Suprapubic skin (tissue), 4 donors: ENCODE data around the gene FOXN3. TPM values are rescaled to one million over a fixed set of nuclear protein-coding genes. Genes with fewer than 3 reads are reported as not detected.

Experiments
- DNase-seq, 2 donors: peaks; one replicate each; pipeline ENCODE4 v3.0.0-alpha.2; 2019; ENCODE audit warnings: low spot score in 2 of 2
- H3K27ac ChIP-seq: fragments of 200-600 bp; sonication (generic); one replicate; pipeline ENCODE4 v1.5.1; 2019
- H3K27me3 ChIP-seq: fragments of 200-600 bp; sonication (generic); one replicate; pipeline ENCODE4 v1.5.1; 2019
- H3K36me3 ChIP-seq: fragments of 200-600 bp; sonication (generic); one replicate; pipeline ENCODE4 v1.5.1; 2019
- H3K4me1 ChIP-seq: fragments of 200-600 bp; sonication (generic); one replicate; pipeline ENCODE4 v1.5.1; 2019
- H3K4me3 ChIP-seq: fragments of 200-600 bp; sonication (generic); one replicate; pipeline ENCODE4 v1.5.1; 2019; ENCODE audit warnings: mild to moderate bottlenecking
- H3K9me3 ChIP-seq: fragments of 200-600 bp; sonication (generic); one replicate; pipeline ENCODE4 v1.5.1; 2019
- EP300 ChIP-seq: sonication (generic); formaldehyde crosslinking; IDR thresholded peaks from one replicate; pipeline ENCODE4 v1.6.1; 2017; ENCODE audit warnings: antibody characterized with exemption
- POLR2A ChIP-seq, 2 donors: fragments of 450-650 bp; IDR thresholded peaks; one replicate each; pipeline ENCODE4 v1.6.1; 2017; ENCODE audit warnings: antibody characterized with exemption in 2 of 2, mild to moderate bottlenecking in 2 of 2, moderate library complexity in 2 of 2
- POLR2AphosphoS5 ChIP-seq, 3 donors: sonication (generic); formaldehyde crosslinking; IDR thresholded peaks; one replicate each; pipeline ENCODE4 v1.6.1; 2017; ENCODE audit warnings: antibody characterized with exemption in 3 of 3
- WGBS: methylation state at CpG from one replicate; pipeline ENCODE4 v1.1.5; 2018; 5-methylcytosine and 5-hydroxymethylcytosine counted together
- total RNA-seq, 4 donors: library from RNA; depleted of rRNA; stranded (reverse); fragments of >200 nt; gene quantifications; one replicate each; pipeline ENCODE4 v1.1.0, GENCODE V29; 2016
- TF ChIP-seq, protein P1 (sequence below), 2 donors: fragments of 200-600 bp in 1 of 2; fragments of 450-650 bp in 1 of 2; sonication (generic) in 1 of 2; IDR thresholded peaks; one replicate each; pipeline ENCODE4 v1.5.1; 2016 to 2019; ENCODE audit warnings: antibody characterized with exemption in 2 of 2, mild to moderate bottlenecking in 1 of 2, moderate library complexity in 1 of 2

Gene FOXN3
- total RNA-seq, 4 donors from 2014 or later: 117 to 272 (median 172) TPM

DNA sequence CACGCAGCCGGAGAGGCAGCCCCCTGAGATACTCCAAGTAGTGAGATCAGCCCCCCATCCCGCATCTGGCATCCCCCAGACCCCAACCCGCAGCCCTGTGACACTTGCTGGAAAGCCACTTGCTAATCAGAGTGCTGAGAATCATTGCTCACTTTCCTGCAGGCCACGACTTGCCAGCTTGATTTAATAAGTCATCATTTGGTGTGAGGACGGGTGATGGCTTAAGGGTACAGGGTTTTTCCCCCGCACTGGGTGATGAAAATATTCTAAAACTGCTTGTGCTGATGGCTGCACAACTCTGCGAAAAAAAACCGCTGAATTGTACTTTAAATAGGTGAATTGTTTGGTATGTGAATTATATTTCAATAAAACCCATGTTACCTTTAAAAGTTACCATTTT, 171.2 kb downstream of the FOXN3 start:
- H3K27me3 ChIP-seq: no peaks in the 10 kb centered on the region
- no peak for DNase-seq
- H3K27ac ChIP-seq: no peak overlapping the region
- no peak overlapping the region for H3K4me3 ChIP-seq
- WGBS: 69% methylated on average over 9 of the region's 9 CpGs
- TF ChIP-seq, protein P1, sequence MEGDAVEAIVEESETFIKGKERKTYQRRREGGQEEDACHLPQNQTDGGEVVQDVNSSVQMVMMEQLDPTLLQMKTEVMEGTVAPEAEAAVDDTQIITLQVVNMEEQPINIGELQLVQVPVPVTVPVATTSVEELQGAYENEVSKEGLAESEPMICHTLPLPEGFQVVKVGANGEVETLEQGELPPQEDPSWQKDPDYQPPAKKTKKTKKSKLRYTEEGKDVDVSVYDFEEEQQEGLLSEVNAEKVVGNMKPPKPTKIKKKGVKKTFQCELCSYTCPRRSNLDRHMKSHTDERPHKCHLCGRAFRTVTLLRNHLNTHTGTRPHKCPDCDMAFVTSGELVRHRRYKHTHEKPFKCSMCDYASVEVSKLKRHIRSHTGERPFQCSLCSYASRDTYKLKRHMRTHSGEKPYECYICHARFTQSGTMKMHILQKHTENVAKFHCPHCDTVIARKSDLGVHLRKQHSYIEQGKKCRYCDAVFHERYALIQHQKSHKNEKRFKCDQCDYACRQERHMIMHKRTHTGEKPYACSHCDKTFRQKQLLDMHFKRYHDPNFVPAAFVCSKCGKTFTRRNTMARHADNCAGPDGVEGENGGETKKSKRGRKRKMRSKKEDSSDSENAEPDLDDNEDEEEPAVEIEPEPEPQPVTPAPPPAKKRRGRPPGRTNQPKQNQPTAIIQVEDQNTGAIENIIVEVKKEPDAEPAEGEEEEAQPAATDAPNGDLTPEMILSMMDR (IDR thresholded peaks at IDR 0.05): no peak
- TF ChIP-seq POLR2AphosphoS5 (IDR thresholded peaks at IDR 0.05): no peak
- TF ChIP-seq POLR2A (IDR thresholded peaks at IDR 0.05): no peak
- TF ChIP-seq EP300: no peak
- H3K9me3 ChIP-seq: no peaks in the 10 kb centered on the region
- H3K36me3 ChIP-seq: no peaks in the 10 kb centered on the region
- H3K4me1 ChIP-seq: peaks cover 18% of the 10 kb centered on the region

DNA sequence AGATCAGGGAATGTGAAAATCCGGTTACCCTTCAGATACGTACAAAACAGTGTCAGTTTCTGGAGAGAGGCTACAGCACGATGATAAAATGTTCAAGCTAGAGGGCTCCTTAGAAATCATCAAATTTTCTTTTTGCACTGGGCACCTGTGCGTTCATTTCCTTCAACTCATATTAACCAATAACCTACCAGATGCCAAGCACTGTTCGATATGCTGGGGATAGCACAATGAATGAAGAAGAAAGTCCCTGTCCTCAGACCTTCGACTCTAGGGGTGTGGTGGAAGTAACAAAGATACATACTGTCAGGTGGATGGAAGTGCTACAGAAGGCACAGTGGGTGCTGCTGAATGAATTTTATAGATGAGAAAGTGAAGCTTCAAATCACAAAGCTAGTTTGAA, 172.3 kb downstream of the FOXN3 start:
- H3K27me3 ChIP-seq: no peaks in the 10 kb centered on the region
- H3K9me3 ChIP-seq: no peaks in the 10 kb centered on the region
- no peak for DNase-seq
- no peaks in the 10 kb centered on the region for H3K36me3 ChIP-seq
- 84% methylated on average over 6 of the region's 6 CpGs for WGBS
- H3K4me3 ChIP-seq: no peak overlapping the region
- no peak overlapping the region for H3K27ac ChIP-seq
- TF ChIP-seq POLR2A (IDR thresholded peaks at IDR 0.05): no peak
- TF ChIP-seq EP300: no peak
- TF ChIP-seq, protein P1 (IDR thresholded peaks at IDR 0.05): no peak
- no peak for TF ChIP-seq POLR2AphosphoS5 (IDR thresholded peaks at IDR 0.05)
- peaks cover 16% of the 10 kb centered on the region for H3K4me1 ChIP-seq

DNA sequence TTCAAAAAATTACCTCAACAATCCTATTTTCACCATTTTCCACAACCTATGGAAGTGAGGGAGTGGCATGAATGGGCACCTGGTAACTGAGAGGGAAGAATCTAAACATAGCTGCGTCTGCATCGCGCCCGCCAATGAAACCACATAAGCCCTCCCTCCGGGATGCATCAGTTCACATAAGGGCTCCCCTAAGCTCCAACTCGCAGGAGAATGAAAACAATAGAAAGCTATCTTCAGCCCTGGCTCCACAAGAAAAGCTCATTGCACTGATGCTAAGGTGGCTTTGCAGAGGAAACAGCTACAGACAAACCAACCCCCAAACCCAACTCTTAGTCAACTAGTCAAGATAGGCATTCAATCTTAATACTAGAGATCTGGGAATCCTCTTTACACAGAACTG, 173.3 kb downstream of the FOXN3 start:
- Histone ChIP-seq H3K36me3 (no peaks in the 10 kb centered on the region), H3K4me1 (peaks cover 7% of the 10 kb centered on the region), H3K27me3 (no peaks in the 10 kb centered on the region), H3K4me3 (no peak overlapping the region), H3K27ac (no peak overlapping the region), H3K9me3 (no peaks in the 10 kb centered on the region)
- WGBS: 91% methylated on average over 6 of the region's 6 CpGs
- TF ChIP-seq, protein P1 (IDR thresholded peaks at IDR 0.05): no peak
- TF ChIP-seq POLR2A (IDR thresholded peaks at IDR 0.05) (no peak), EP300 (no peak), POLR2AphosphoS5 (IDR thresholded peaks at IDR 0.05) (no peak)
- no peak for DNase-seq

DNA sequence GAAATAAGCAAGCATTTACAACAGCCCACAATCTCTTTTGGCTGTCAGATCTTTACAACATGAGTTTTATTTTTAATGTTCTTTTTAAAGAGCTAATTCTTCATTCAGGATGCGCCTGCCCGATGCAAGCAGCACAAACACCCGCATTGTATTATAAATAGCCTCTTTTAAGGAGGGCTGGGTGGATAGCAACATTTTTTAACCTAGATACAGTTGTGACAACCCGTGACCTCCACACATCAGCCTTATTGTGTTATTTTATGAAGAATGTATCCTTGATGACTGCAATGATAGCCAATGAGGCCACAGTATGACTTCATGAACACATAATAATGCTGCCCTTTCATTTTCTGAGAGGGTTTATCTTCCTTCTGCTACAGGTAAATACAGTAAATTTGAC, 173.7 kb downstream of the FOXN3 start:
- Histone ChIP-seq H3K27ac (no peak overlapping the region), H3K4me3 (no peak overlapping the region), H3K9me3 (no peaks in the 10 kb centered on the region), H3K27me3 (no peaks in the 10 kb centered on the region), H3K36me3 (no peaks in the 10 kb centered on the region), H3K4me1 (peaks cover 7% of the 10 kb centered on the region)
- DNase-seq: no peak
- 29% methylated on average over 4 of the region's 4 CpGs for WGBS
- TF ChIP-seq, protein P1 (IDR thresholded peaks at IDR 0.05): no peak
- TF ChIP-seq EP300 (no peak), POLR2A (IDR thresholded peaks at IDR 0.05) (no peak), POLR2AphosphoS5 (IDR thresholded peaks at IDR 0.05) (no peak)

DNA sequence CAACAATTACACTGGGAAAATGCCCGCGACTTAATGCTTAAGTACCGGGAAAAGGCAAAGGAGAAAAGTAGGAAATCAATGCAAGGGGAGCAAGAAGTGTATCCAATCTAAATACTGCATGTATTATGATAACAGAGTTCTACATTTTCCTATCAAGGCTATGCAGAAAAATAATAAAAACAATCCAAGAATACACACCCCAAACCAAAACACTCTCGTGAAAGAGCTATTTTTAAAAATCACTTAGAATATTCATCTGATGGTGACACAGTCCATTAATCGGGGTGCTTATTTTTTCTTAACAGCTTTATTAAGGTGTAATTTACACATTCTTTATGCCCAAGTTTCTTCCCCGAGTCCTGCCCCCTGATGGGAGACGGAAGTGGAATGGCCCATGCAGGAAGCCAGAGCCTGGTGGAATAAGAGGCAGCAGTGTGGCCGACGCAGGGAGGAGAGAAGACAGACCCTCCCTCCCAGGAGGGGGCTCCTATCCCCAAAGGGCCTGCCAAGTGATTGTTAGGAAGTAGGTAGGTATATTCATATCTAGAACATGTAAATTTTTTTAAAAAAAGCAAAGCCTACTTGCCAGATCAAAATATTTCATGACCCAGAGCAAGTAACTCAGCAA, 174.3 kb downstream of the FOXN3 start:
- WGBS: 68% methylated on average over 9 of the region's 9 CpGs

More for the DNA sequence above, 174.3 kb downstream of the FOXN3 start:
- H3K27me3 ChIP-seq: no peaks in the 10 kb centered on the region
- TF ChIP-seq EP300 (no peak), POLR2A (IDR thresholded peaks at IDR 0.05) (no peak), POLR2AphosphoS5 (IDR thresholded peaks at IDR 0.05) (no peak)
- TF ChIP-seq, protein P1 (IDR thresholded peaks at IDR 0.05): no peak
- no peaks in the 10 kb centered on the region for H3K9me3 ChIP-seq
- peaks cover 7% of the 10 kb centered on the region for H3K4me1 ChIP-seq
- no peak overlapping the region for H3K4me3 ChIP-seq
- no peaks in the 10 kb centered on the region for H3K36me3 ChIP-seq
- no peak for DNase-seq
- no peak overlapping the region for H3K27ac ChIP-seq
